ENCODE data around the gene SERBP1. TPM values are rescaled to one million over a fixed set of nuclear protein-coding genes. Genes with fewer than 3 reads are reported as not detected.

The SERBP1 gene
- total RNA-seq, 6 experiments from 2014 or later, result 65.6 to 156 (median 96.6) TPM

DNA sequence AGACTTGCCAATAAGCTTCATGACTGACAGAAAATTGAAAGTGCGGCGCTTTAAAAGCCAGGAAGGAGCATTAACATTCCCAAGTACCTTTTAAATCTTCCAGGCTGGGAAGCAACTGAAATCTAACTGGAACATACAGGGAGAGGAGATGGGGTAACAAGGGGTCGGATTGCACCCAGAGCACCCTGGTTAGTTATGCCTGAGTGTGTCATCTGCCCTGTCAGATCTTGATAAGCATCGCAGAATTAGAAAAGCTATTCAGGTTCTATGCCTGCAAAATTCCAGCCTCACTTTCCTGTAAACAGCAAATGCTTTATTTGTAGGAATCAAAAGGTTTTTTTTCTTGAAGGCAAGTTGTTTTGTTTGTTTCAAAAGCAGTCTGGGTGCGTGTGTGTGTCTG, 58.5 kb downstream of the SERBP1 start:
- TF ChIP-seq, protein P1, sequence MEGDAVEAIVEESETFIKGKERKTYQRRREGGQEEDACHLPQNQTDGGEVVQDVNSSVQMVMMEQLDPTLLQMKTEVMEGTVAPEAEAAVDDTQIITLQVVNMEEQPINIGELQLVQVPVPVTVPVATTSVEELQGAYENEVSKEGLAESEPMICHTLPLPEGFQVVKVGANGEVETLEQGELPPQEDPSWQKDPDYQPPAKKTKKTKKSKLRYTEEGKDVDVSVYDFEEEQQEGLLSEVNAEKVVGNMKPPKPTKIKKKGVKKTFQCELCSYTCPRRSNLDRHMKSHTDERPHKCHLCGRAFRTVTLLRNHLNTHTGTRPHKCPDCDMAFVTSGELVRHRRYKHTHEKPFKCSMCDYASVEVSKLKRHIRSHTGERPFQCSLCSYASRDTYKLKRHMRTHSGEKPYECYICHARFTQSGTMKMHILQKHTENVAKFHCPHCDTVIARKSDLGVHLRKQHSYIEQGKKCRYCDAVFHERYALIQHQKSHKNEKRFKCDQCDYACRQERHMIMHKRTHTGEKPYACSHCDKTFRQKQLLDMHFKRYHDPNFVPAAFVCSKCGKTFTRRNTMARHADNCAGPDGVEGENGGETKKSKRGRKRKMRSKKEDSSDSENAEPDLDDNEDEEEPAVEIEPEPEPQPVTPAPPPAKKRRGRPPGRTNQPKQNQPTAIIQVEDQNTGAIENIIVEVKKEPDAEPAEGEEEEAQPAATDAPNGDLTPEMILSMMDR (IDR thresholded peaks at IDR 0.05), result no peak
- no peak for TF ChIP-seq POLR2A (IDR thresholded peaks at IDR 0.05)
- Histone ChIP-seq H3K27ac (peak overlapping the region in 2 of 3 donors; percentile 3 to 80), H3K4me1 (peaks cover 0 to 23% (median 0%) of the 10 kb centered on the region in 4 donors), H3K9me3 (no peaks in the 10 kb centered on the region), H3K36me3 (no peaks in the 10 kb centered on the region), H3K27me3 (no peaks in the 10 kb centered on the region), H3K4me3 (no peak overlapping the region)
- intact Hi-C loops (cut with DNase I), result no loop called here
- ATAC-seq (peak in 3 of 4 donors; percentile 20 to 57 (median 49)), DNase-seq (no peak)
- WGBS (ENCODE audit: insufficient coverage, low coverage, low lambda C conversion rate, missing lambda C conversion rate), result 57% methylated on average over 5 of the region's 5 CpGs

GRCh38 chr1:67371043-67371442, 59.2 kb downstream of the SERBP1 start:
- no peaks in the 10 kb centered on the region for H3K27me3 ChIP-seq
- H3K27ac ChIP-seq, result peak overlapping the region in 1 of 3 donors; percentile 80
- ATAC-seq (peak in 3 of 4 donors; percentile 53 to 73 (median 60)), DNase-seq (no peak)
- TF ChIP-seq POLR2A (IDR thresholded peaks at IDR 0.05), result no peak
- TF ChIP-seq, protein P1 (IDR thresholded peaks at IDR 0.05), result no peak
- no peak overlapping the region for H3K4me3 ChIP-seq
- H3K36me3 ChIP-seq, result no peaks in the 10 kb centered on the region
- H3K9me3 ChIP-seq, result no peaks in the 10 kb centered on the region
- intact Hi-C loops (cut with DNase I), result no loop called here
- peaks cover 0 to 23% (median 0%) of the 10 kb centered on the region in 4 donors for H3K4me1 ChIP-seq
- WGBS (ENCODE audit: insufficient coverage, low coverage, low lambda C conversion rate, missing lambda C conversion rate), result 36% methylated on average over 2 of the region's 2 CpGs

DNA sequence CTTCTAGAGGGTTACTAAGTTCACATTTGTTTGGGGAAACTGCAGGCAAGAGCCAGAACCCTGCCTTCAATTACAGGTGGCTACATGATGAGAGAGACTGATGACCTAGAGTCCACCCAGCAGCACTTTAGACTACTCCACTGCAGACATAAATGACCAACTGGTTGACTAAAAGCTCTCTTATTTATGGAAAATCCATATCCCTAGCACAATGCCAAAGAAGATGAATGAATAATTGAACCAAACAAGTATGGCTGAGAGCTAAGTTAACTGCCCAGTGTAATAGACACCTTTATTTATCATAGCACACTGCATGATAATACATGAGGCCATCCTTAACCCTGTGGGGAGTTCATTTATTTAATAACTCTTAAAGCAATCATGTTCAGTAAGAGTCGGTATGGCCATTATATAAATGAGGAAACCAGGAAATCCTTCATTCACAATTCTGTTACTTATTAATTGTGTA, 62.1 kb downstream of the SERBP1 start:
- DNase-seq (no peak), ATAC-seq (peak; percentile 71 to 83 (median 72))
- peak overlapping the region in 2 of 3 donors; percentile 29 to 32 for H3K4me3 ChIP-seq
- no peaks in the 10 kb centered on the region for H3K9me3 ChIP-seq
- peaks cover 0 to 23% (median 0%) of the 10 kb centered on the region in 4 donors for H3K4me1 ChIP-seq
- H3K27me3 ChIP-seq, result no peaks in the 10 kb centered on the region
- 27% methylated on average over 1 of the region's 1 CpG for WGBS (ENCODE audit: insufficient coverage, low coverage, low lambda C conversion rate, missing lambda C conversion rate)
- intact Hi-C loops (cut with DNase I), result no loop called here
- peak overlapping the region; percentile 26 to 84 (median 58) for H3K27ac ChIP-seq
- H3K36me3 ChIP-seq, result no peaks in the 10 kb centered on the region
- TF ChIP-seq, protein P1 (IDR thresholded peaks at IDR 0.05), result no peak
- no peak for TF ChIP-seq POLR2A (IDR thresholded peaks at IDR 0.05)

- ATAC-seq (peak; percentile 78 to 92 (median 86)), DNase-seq (peak; percentile 78 to 89 (median 83))
- H3K4me1 ChIP-seq, result peaks cover 0 to 23% (median 0%) of the 10 kb centered on the region in 4 donors
- peak overlapping the region in 2 of 3 donors; percentile 29 to 32 for H3K4me3 ChIP-seq
- no peaks in the 10 kb centered on the region for H3K9me3 ChIP-seq
- WGBS (ENCODE audit: insufficient coverage, low coverage, low lambda C conversion rate, missing lambda C conversion rate), result 24% methylated on average over 8 of the region's 8 CpGs
- no peak for TF ChIP-seq POLR2A (IDR thresholded peaks at IDR 0.05)
- TF ChIP-seq, protein P1 (IDR thresholded peaks at IDR 0.05), result peak in 3 of 4 donors; percentile 6 to 18 (median 13)
- intact Hi-C loops (cut with DNase I), result no loop called here
- no peaks in the 10 kb centered on the region for H3K36me3 ChIP-seq
- H3K27me3 ChIP-seq, result no peaks in the 10 kb centered on the region
- peak overlapping the region; percentile 26 to 84 (median 58) for H3K27ac ChIP-seq
Observed at GRCh38 chr1:67367370-67368045, 62.7 kb downstream of the SERBP1 start.
